Measurements from ENCODE around the gene SESTD1.
"Not testable (repeated sequence)": the region's sequence is repeated elsewhere in the genome, so short reads cannot be mapped to it uniquely, and the experiment has no call there.

SESTD1 gene

DNA sequence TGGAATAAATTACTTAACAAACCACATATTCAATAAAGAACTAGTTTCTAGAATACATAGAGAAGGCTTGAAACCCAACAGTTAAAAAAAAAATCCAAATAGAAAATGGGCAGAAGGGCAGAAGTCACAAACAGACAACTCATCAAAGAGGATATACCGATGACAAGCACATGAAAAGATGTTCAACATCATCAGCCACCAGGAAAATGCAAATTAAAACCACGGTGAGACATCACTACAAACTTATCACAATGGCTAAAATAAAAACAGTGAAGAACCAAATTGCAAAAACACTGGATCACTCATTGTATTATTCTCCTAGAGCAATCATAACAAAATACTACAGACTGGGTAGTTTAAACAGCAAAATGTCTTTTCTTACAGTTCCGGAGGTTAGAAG is 14.5 kb downstream of the SESTD1 start:
- TF ChIP-seq, protein P1, sequence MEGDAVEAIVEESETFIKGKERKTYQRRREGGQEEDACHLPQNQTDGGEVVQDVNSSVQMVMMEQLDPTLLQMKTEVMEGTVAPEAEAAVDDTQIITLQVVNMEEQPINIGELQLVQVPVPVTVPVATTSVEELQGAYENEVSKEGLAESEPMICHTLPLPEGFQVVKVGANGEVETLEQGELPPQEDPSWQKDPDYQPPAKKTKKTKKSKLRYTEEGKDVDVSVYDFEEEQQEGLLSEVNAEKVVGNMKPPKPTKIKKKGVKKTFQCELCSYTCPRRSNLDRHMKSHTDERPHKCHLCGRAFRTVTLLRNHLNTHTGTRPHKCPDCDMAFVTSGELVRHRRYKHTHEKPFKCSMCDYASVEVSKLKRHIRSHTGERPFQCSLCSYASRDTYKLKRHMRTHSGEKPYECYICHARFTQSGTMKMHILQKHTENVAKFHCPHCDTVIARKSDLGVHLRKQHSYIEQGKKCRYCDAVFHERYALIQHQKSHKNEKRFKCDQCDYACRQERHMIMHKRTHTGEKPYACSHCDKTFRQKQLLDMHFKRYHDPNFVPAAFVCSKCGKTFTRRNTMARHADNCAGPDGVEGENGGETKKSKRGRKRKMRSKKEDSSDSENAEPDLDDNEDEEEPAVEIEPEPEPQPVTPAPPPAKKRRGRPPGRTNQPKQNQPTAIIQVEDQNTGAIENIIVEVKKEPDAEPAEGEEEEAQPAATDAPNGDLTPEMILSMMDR (conservative IDR thresholded peaks at IDR 0.05; ENCODE audit: low read depth, low read length) = no peak
- H3K4me3 ChIP-seq (ENCODE audit: low read length) = no peak overlapping the region
- no peak for DNase-seq (ENCODE audit: low read depth)

DNA sequence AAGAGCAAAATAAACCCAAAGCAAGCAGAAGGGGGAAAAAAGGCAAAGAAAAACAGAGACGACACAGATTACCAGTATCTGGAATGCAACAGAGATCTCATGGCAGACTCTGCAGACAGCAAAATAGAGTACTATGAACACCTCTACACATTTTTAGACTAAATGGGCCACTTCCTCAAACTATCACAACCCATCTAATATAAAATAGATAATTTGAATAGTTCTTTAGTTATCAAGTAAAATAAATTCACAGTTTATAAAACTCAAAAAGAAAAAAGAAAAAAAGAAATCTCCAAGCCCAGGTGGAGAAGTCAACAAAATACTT is 16.6 kb downstream of the SESTD1 start:
- H3K4me3 ChIP-seq (ENCODE audit: low read length) = no peak overlapping the region
- TF ChIP-seq, protein P1 (conservative IDR thresholded peaks at IDR 0.05; ENCODE audit: low read depth, low read length) = no peak
- no peak for DNase-seq (ENCODE audit: low read depth)

DNA sequence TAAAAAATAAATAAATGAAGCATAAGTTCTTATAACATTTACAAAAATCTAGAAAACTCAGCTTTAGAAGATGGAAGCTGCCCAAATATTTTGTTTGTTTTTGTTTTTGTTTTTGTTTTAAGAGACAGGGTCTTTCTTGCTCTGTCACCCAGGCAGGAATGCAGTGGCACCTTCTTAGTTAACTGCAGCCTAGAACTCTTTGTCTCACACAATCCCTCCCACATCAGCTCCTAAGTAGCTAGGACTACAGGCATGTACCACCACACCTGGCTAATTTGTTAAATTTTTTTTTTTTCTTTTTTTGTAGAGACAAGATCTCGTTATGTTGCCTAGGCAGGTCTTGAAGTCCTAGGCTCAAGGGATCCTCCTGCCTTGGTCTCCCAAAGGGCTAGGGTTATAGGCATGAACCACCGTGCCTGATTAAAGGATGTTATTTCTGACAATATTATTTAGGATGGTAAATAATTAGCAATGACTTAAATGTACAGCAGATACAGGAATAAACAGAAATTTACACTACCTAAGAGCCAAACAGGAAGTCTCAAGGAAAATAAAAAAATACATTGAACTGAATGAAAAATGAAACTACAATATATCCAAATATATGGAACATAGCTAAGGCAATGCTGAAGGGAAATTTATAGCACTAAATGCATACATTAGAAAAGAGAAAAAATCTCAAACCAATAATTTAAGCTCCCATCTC is 17.2 kb downstream of the SESTD1 start:
- TF ChIP-seq, protein P1 (conservative IDR thresholded peaks at IDR 0.05; ENCODE audit: low read depth, low read length) = no peak
- no peak overlapping the region for H3K4me3 ChIP-seq (ENCODE audit: low read length)
- DNase-seq (ENCODE audit: low read depth) = no peak

DNA sequence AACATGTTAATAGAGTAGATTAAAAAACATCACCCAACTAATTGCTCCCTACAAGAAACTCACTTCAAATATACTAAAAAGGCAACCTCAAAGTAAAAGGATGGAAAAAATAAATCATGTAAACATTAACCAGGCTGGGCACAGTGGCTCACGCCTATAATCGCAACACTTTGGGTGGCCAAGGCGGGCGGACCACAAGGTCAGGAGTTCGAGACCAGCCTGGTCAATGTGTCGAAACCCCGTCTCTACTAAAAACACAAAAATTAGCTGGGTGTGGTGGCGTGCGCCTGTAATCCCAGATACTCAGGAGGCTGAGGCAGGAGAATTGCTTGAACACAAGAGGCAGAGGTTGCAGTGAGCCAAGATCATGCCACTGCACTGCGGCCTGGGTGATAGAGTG is 18.8 kb downstream of the SESTD1 start:
- not testable (repeated sequence) for H3K4me3 ChIP-seq (ENCODE audit: low read length); DNase-seq (ENCODE audit: low read depth)

DNA sequence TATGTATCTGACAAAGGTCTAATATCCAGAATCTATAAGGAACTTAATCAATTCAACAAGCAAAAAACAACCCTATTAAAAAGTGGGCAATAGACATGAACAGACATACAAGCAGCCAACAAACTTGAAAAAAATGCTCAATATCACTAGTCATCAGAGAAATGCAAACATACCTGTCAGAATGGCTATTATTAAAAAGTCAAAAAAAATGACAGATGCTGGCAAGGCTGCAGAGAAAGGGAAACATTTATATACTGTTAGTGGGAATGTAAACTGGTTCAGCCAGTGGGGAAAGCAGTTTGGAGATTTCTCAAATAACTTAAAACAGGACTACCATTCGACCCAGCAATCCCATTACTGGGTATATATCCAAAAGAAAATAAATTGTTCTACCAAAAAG is 21.6 kb downstream of the SESTD1 start:
- no peak overlapping the region for H3K4me3 ChIP-seq (ENCODE audit: low read length)
- DNase-seq (ENCODE audit: low read depth) = no peak
- TF ChIP-seq, protein P1 (conservative IDR thresholded peaks at IDR 0.05; ENCODE audit: low read depth, low read length) = no peak

DNA sequence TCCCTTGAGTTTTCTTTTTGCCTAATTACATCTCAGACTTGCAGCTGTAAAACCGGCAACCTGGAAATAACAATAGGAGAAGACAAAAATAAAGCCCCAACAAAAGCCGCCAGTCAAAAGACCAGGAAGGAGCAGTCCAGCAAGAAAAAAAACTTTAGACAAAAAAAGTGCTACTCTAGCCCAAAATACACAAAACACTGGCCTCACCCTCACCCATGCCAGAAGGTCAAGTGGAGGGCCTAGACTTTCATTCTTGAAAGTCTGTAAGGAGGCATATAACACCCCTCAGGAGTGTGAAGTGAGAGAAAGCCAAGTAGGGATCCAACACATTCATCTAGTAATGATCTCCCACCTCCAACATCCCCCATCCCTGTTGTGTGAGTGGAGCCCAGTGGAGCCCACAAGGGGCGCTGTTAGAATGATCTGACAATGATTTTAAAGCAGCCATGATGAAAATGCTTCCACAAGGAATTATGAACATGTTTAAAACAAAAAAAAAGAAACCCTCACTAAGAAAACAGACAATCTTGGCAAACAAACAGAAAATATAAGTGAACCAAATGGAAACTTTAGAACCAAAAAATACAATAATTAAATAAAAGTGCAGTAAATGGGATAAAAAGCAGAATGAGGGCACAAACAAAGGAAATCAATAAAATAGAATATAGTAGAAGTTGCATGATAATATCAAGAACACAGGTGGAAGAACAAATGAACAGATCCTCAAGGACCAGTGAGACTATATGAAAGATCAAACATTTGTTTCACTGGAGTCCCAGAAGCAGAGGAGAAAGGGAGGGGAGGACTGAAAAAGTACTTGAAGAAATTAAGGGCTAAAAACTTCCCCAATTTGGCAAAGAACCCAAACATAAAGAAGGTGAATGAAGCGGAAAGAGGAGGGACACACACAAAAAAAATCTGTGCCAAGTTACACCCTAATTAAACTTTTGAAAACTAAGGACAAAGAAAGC is 23.9 kb downstream of the SESTD1 start:
- no peak for DNase-seq (ENCODE audit: low read depth)
- H3K4me3 ChIP-seq (ENCODE audit: low read length) = no peak overlapping the region
- TF ChIP-seq, protein P1 (conservative IDR thresholded peaks at IDR 0.05; ENCODE audit: low read depth, low read length) = peak; percentile 10

DNA sequence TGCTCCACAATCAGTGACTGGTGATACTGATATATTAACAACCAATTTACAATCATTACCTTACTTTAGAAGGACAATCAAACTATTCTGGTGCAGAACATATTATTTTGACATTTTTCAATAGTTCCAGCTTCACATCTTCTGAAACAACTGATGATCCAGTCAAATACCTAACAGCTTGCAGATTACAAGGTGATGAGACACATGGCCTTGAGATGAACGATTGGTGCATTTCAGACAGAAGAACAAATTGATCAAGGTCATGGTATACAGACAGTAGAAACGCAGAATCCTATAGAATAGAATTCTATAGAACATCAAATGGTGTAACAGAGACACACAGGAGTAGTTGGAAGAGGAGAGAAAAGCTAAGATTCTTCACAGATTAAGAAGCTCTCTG is 24.8 kb downstream of the SESTD1 start:
- TF ChIP-seq, protein P1 (conservative IDR thresholded peaks at IDR 0.05; ENCODE audit: low read depth, low read length) = no peak
- no peak overlapping the region for H3K4me3 ChIP-seq (ENCODE audit: low read length)
- no peak for DNase-seq (ENCODE audit: low read depth)

Measured in retinal pigment epithelial cell (primary cell).